ENCODE results near the gene DOCK9. TPM values are rescaled to one million over a fixed set of nuclear protein-coding genes. Genes with fewer than 3 reads are reported as not detected.
A peak's percentile ranks its signal among the peaks of the same experiment; 100 is the strongest.

DOCK9 gene
- total RNA-seq, 1 donor from 2014 or later: 170 TPM

DNA sequence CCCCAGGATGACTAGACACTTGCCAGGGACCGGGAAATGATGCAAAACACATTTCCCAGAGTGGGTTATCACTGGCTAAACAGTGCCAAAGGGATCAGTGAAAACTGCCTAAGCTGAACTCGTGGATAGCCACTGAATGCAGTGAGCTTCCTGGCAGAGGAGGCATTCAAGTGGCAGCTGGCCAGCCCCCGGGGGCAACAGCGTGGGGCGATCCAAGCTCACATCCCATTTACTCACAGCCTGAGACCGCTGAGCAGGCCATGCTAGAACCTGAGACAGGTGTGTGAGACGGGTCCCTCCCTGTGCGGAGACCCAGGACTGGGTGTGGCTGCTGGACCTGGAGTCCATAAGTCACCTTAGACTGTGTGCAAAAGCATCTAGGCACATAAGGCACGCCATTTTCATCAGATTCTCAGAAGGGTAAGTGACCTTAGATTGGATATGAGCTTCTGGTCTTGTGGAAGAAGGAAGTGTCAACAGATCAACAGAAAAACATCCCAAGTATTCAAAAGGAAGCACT is 173.5 kb downstream of the DOCK9 start:
- H3K9me3 ChIP-seq: no peaks in the 10 kb centered on the region
- ATAC-seq (peak; percentile 17), DNase-seq (no peak)
- H3K27me3 ChIP-seq: no peaks in the 10 kb centered on the region
- no peak overlapping the region for H3K27ac ChIP-seq
- peaks cover 46% of the 10 kb centered on the region for H3K36me3 ChIP-seq
- TF ChIP-seq, protein P1, sequence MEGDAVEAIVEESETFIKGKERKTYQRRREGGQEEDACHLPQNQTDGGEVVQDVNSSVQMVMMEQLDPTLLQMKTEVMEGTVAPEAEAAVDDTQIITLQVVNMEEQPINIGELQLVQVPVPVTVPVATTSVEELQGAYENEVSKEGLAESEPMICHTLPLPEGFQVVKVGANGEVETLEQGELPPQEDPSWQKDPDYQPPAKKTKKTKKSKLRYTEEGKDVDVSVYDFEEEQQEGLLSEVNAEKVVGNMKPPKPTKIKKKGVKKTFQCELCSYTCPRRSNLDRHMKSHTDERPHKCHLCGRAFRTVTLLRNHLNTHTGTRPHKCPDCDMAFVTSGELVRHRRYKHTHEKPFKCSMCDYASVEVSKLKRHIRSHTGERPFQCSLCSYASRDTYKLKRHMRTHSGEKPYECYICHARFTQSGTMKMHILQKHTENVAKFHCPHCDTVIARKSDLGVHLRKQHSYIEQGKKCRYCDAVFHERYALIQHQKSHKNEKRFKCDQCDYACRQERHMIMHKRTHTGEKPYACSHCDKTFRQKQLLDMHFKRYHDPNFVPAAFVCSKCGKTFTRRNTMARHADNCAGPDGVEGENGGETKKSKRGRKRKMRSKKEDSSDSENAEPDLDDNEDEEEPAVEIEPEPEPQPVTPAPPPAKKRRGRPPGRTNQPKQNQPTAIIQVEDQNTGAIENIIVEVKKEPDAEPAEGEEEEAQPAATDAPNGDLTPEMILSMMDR (IDR thresholded peaks at IDR 0.05): no peak
- H3K4me1 ChIP-seq: no peaks in the 10 kb centered on the region
- no peak overlapping the region for H3K4me3 ChIP-seq
- intact Hi-C loops (cut with DNase I): no loop called here

DNA sequence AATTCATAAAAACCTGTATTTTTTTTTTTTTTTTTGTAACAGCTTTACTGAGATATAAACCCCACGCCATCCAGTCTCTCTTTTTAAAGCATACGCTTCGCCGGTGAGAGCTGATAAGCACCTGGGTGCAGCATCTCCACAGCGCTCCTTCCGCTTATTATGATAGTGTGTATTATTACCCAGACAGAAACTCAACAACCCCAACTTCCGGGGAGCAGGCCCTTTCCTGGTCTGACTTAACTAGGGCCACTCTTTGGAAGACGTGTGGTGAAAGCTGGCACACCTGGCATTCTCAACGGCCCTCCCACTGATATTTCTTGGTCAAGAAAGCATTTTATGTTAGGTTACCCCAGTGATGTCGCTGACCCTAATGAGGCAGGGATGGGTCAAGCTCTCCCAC is 173.9 kb downstream of the DOCK9 start:
- Histone ChIP-seq H3K27ac (no peak overlapping the region), H3K9me3 (no peaks in the 10 kb centered on the region), H3K36me3 (peaks cover 46% of the 10 kb centered on the region), H3K27me3 (no peaks in the 10 kb centered on the region), H3K4me3 (no peak overlapping the region), H3K4me1 (no peaks in the 10 kb centered on the region)
- TF ChIP-seq, protein P1 (IDR thresholded peaks at IDR 0.05): no peak
- DNase-seq (no peak), ATAC-seq (no peak)
- intact Hi-C loops (cut with DNase I): no loop called here

DNA sequence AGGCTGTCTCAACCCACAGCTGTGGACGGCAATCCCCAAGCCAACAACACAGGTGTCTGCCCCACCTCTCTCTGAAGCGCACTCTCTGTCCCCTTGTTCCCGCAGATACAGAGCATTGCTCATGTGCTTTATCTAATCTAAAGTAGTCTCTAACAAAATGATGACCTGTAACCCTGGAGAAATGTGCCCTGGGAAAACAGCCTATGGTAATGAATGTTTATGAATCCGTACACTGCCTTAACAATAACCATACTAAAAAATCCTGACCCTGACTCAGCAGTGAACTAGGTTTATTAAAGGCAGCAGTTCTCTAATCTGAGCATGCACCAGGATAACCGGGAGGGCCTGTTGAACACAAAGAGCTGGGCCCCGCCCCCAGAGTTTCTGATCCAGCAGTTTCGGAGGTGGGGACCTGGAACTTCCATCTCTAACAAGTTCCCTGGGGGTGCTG is 174.7 kb downstream of the DOCK9 start:
- no peak overlapping the region for H3K4me3 ChIP-seq
- peaks cover 54% of the 10 kb centered on the region for H3K36me3 ChIP-seq
- H3K9me3 ChIP-seq: no peaks in the 10 kb centered on the region
- H3K27me3 ChIP-seq: no peaks in the 10 kb centered on the region
- DNase-seq (no peak), ATAC-seq (no peak)
- no peaks in the 10 kb centered on the region for H3K4me1 ChIP-seq
- intact Hi-C loops (cut with DNase I): no loop called here
- TF ChIP-seq, protein P1 (IDR thresholded peaks at IDR 0.05): no peak
- no peak overlapping the region for H3K27ac ChIP-seq

DNA sequence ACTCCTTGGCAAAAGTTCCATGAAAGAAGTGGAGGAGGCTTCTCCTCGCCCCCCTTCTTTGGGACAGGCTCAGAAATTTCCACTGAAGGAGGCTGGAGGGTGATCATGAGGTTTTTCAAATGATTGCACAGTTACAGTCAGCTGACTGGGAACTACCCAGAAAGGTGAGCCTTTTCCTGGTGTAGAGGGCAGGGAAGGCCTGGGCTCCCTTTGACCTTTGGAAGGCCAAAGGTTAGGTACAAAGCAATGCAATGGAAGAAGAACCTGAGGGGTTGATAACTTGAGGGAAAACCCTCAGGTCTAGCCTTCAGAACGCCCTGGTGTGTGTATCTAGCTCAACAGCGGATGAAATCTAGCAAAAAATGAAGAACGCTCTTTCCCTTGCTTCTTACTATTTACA is 175.3 kb downstream of the DOCK9 start:
- Histone ChIP-seq H3K4me3 (no peak overlapping the region), H3K9me3 (no peaks in the 10 kb centered on the region), H3K27me3 (no peaks in the 10 kb centered on the region), H3K27ac (no peak overlapping the region), H3K36me3 (peaks cover 58% of the 10 kb centered on the region), H3K4me1 (no peaks in the 10 kb centered on the region)
- TF ChIP-seq, protein P1 (IDR thresholded peaks at IDR 0.05): no peak
- DNase-seq (no peak), ATAC-seq (no peak)
- intact Hi-C loops (cut with DNase I): no loop called here

DNA sequence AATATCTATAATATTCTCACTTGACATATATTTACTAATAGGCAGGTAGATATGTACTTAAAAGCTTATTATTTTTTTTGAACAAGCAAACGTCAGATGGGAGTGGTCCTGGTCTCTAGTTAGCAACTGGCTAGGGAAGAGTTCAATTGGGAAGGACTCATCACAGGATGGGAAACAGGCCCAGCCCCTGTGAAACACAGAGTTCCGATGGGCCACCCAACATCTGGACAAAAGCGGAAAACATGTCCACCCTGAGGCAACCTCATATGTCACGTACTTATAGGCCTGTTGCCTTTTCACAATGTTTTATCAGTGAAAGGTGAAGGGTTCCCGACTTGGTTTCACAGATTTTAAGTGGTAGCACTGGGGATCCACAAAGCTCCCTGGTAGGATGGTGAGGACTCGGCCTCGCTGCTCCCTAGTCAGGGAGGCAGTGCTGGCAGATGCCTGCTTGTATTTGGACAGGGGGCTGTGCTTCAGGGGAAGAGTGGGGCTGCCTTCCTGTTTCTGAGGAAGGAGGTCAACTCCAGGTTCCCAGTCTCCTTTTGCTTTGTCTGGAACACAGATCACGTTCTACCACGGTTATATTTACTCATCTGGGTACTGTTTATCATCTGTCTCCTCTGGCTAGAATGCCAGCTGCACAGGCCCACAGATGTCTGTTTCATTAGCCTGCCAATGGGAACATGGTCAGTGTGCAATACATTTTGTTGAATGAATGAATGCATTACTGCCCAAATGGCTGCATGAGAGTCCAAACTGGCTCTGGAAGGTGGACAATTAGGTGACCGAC is 176.0 kb downstream of the DOCK9 start:
- ATAC-seq (no peak), DNase-seq (no peak)
- H3K9me3 ChIP-seq: no peaks in the 10 kb centered on the region
- no peak overlapping the region for H3K4me3 ChIP-seq
- H3K4me1 ChIP-seq: no peaks in the 10 kb centered on the region
- no peaks in the 10 kb centered on the region for H3K27me3 ChIP-seq
- intact Hi-C loops (cut with DNase I): no loop called here
- TF ChIP-seq, protein P1 (IDR thresholded peaks at IDR 0.05): no peak
- no peak overlapping the region for H3K27ac ChIP-seq
- peaks cover 66% of the 10 kb centered on the region for H3K36me3 ChIP-seq
